PC-9 (cell line): Measurements from ENCODE around the gene JUND. TPM values are rescaled to one million over a fixed set of nuclear protein-coding genes. Genes with fewer than 3 reads are reported as not detected.

ENCODE experiments used
- BruUV-seq: library from RNA; stranded (reverse); fragments of 400-500 nt; replicated peaks from 2 replicates; lab custom pipeline; 2021; lab: Mats Ljungman, UMichigan
- CTCF ChIA-PET: fragments of 300-600 bp; sonication (Branson Sonifier 250); formaldehyde crosslinking; loops from one replicate; lab custom pipeline; 2022; ENCODE audit warnings: antibody characterized with exemption; lab: Charles Lee
- POLR2A ChIA-PET: fragments of 300-600 bp; sonication (Branson Sonifier 250); formaldehyde crosslinking; loops from one replicate; lab custom pipeline; 2022; ENCODE audit warnings: antibody characterized with exemption; ENCODE audit not compliant: unreplicated experiment; lab: Charles Lee
- DNase-seq, 2 experiments: peaks; one replicate each; pipeline versions ENCODE4 v3.0.0 to v3.0.0-alpha.2; 2015 to 2022; ENCODE audit warnings: mixed read lengths in 1 of 2
- H2AFZ ChIP-seq: fragments of 200-600 bp; sonication (generic); 2 replicates; pipeline ENCODE4 v1.8.1; 2017; ENCODE audit warnings: antibody characterized with exemption
- H3F3A ChIP-seq: fragments of 200-600 bp; sonication (generic); 2 replicates; pipeline ENCODE4 v1.8.1; 2017; ENCODE audit warnings: antibody characterized with exemption, mild to moderate bottlenecking, low read depth; ENCODE audit not compliant: insufficient read depth
- H3K27ac ChIP-seq: fragments of 200-600 bp; sonication (generic); 2 replicates; pipeline ENCODE4 v1.6.1; 2016; ENCODE audit warnings: mixed run types
- H3K27me3 ChIP-seq: fragments of 200-600 bp; sonication (generic); 2 replicates; pipeline ENCODE4 v1.6.1; 2016; ENCODE audit warnings: low read depth, mixed run types; ENCODE audit not compliant: insufficient read depth
- H3K36me3 ChIP-seq: fragments of 200-600 bp; sonication (generic); 2 replicates; pipeline ENCODE4 v1.6.1; 2016; ENCODE audit warnings: low read depth, mixed run types
- H3K4me1 ChIP-seq: fragments of 200-600 bp; sonication (generic); replicated peaks from 2 replicates; pipeline ENCODE4 v1.6.1; 2016; ENCODE audit warnings: mixed run types; ENCODE audit not compliant: insufficient read depth
- H3K4me2 ChIP-seq: fragments of 200-600 bp; sonication (generic); 2 replicates; pipeline ENCODE4 v1.6.1; 2017; ENCODE audit warnings: mixed run types
- H3K4me3 ChIP-seq: fragments of 200-600 bp; sonication (generic); 2 replicates; pipeline ENCODE4 v1.6.1; 2016; ENCODE audit warnings: mixed run types
- H3K79me2 ChIP-seq: fragments of 200-600 bp; sonication (generic); 2 replicates; pipeline ENCODE4 v1.6.1; 2017; ENCODE audit warnings: low read depth, mixed run types
- H3K9me2 ChIP-seq: fragments of 200-600 bp; sonication (generic); 2 replicates; pipeline ENCODE4 v1.8.1; 2017; ENCODE audit warnings: mild to moderate bottlenecking; ENCODE audit not compliant: insufficient read depth
- H3K9me3 ChIP-seq: fragments of 200-600 bp; sonication (generic); 2 replicates; pipeline ENCODE4 v1.8.1; 2016; ENCODE audit warnings: low read depth; ENCODE audit not compliant: insufficient read depth
- H4K20me1 ChIP-seq: fragments of 200-600 bp; sonication (generic); 2 replicates; pipeline ENCODE4 v1.8.1; 2017; ENCODE audit not compliant: insufficient read depth
- EZH2 ChIP-seq: fragments of 200-600 bp; sonication (generic); IDR thresholded peaks from 2 replicates; pipeline ENCODE4 v1.8.0; 2017; ENCODE audit warnings: antibody characterized with exemption, low read depth
- intact Hi-C: fragments of 100-400 bp; cut with micrococcal nuclease; formaldehyde crosslinking; loops from one replicate; pipeline ENCODE4 v1.10.0; 2022; ENCODE audit not compliant: unreplicated experiment
- total RNA-seq: library from RNA; stranded (reverse); gene quantifications from 2 replicates; pipeline ENCODE4 v1.2.3, GENCODE V29; 2021
- TF ChIP-seq, protein P1 (sequence below): fragments of 200-600 bp; sonication (generic); conservative IDR thresholded peaks from 2 replicates; pipeline ENCODE4 v1.6.1; 2017; ENCODE audit warnings: mixed run types, antibody characterized with exemption, mild to moderate bottlenecking, moderate library complexity

The JUND gene
- total RNA-seq, 1 experiment from 2014 or later = 115 TPM

GRCh38 chr19:18292810-18293641 is 11.6 kb upstream of the JUND start:
- ChIA-PET CTCF (interaction anchor here (0.5 to 1.3 kb wide), 4 partner anchors 12 to 77 kb away, joined by 3 to 12 read pairs (median 6); no protein-coding TSS in a partner anchor), POLR2A (interaction anchor here (0.6 to 1.6 kb wide), 8 partner anchors 8 to 250 kb away, joined by 8 to 36 read pairs (median 19); partner anchors contain the start of gene JUND)
- H3K27ac ChIP-seq = peak overlapping the region; percentile 58

DNA sequence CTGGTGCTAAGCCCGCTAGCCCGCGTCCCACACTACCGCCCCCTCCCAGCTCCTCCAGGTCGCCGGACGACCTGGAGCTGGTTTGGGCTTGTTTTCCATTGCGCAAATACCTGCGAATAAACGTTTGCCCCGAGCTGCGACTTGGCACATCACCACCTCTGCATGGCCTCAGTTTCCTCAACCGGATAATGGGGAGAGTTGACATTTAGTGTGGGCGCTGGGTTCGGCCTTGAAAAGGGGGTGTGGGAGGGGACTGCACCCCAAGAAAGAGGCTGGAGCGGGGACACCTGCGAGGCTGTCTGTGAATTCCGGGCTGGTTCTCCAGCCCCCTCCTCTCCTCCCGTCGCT is 11.0 kb upstream of the JUND start:
- H3K4me1 ChIP-seq = peaks cover 13% of the 10 kb centered on the region
- no peaks in the 10 kb centered on the region for H3K27me3 ChIP-seq
- no peaks in the 10 kb centered on the region for H3K79me2 ChIP-seq
- no peaks in the 10 kb centered on the region for H3K9me3 ChIP-seq
- H3K9me2 ChIP-seq = no peaks in the 10 kb centered on the region
- no TSS peak for BruUV-seq
- peak overlapping the region; percentile 58 for H3K27ac ChIP-seq
- no peaks in the 10 kb centered on the region for H3K36me3 ChIP-seq
- peak overlapping the region; percentile 62 for H3K4me3 ChIP-seq
- TF ChIP-seq, protein P1, sequence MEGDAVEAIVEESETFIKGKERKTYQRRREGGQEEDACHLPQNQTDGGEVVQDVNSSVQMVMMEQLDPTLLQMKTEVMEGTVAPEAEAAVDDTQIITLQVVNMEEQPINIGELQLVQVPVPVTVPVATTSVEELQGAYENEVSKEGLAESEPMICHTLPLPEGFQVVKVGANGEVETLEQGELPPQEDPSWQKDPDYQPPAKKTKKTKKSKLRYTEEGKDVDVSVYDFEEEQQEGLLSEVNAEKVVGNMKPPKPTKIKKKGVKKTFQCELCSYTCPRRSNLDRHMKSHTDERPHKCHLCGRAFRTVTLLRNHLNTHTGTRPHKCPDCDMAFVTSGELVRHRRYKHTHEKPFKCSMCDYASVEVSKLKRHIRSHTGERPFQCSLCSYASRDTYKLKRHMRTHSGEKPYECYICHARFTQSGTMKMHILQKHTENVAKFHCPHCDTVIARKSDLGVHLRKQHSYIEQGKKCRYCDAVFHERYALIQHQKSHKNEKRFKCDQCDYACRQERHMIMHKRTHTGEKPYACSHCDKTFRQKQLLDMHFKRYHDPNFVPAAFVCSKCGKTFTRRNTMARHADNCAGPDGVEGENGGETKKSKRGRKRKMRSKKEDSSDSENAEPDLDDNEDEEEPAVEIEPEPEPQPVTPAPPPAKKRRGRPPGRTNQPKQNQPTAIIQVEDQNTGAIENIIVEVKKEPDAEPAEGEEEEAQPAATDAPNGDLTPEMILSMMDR = no peak
- no peak for TF ChIP-seq EZH2
- DNase-seq = peak; percentile 20 to 51
- no peaks in the 10 kb centered on the region for H4K20me1 ChIP-seq
- ChIA-PET POLR2A (interaction anchor here (0.6 to 1.6 kb wide), 6 partner anchors 9 to 39 kb away, joined by 8 to 36 read pairs (median 30); partner anchors contain the start of gene JUND), CTCF (interaction anchor here (0.7 to 1.3 kb wide), 3 partner anchors 13 to 36 kb away, joined by 3 to 12 read pairs (median 4); no protein-coding TSS in a partner anchor)
- intact Hi-C loops = loop anchor here (1.0 kb wide), 1 partner anchor 10 kb away; no protein-coding TSS in a partner anchor
- H3F3A ChIP-seq = peaks cover 42% of the 10 kb centered on the region
- H2AFZ ChIP-seq = peak overlapping the region; percentile 91
- H3K4me2 ChIP-seq = peak overlapping the region; percentile 91

More at GRCh38 chr19:18292810-18293641, 11.6 kb upstream of the JUND start:
- intact Hi-C loops = loop anchor here (1.0 kb wide), 1 partner anchor 11 kb away; no protein-coding TSS in a partner anchor
- Histone ChIP-seq H3K79me2 (no peaks in the 10 kb centered on the region), H3K9me3 (no peaks in the 10 kb centered on the region), H3K4me3 (peak overlapping the region; percentile 62), H3K4me1 (peaks cover 13% of the 10 kb centered on the region), H3K9me2 (no peaks in the 10 kb centered on the region), H3K27me3 (no peaks in the 10 kb centered on the region), H2AFZ (peak overlapping the region; percentile 91), H3F3A (peaks cover 39% of the 10 kb centered on the region), H3K4me2 (peak overlapping the region; percentile 91), H4K20me1 (no peaks in the 10 kb centered on the region), H3K36me3 (no peaks in the 10 kb centered on the region)
- TF ChIP-seq, protein P1 = no peak
- TF ChIP-seq EZH2 = no peak
- BruUV-seq = no TSS peak
- DNase-seq = peak; percentile 64 to 67

GRCh38 chr19:18291590-18292461 is 10.4 kb upstream of the JUND start:
- Histone ChIP-seq H3F3A (peaks cover 44% of the 10 kb centered on the region), H2AFZ (peak overlapping the region; percentile 91), H3K4me3 (peak overlapping the region; percentile 62), H3K27ac (peak overlapping the region; percentile 58), H4K20me1 (no peaks in the 10 kb centered on the region), H3K9me2 (no peaks in the 10 kb centered on the region), H3K9me3 (no peaks in the 10 kb centered on the region), H3K27me3 (no peaks in the 10 kb centered on the region), H3K4me2 (peak overlapping the region; percentile 91), H3K4me1 (peaks cover 13% of the 10 kb centered on the region), H3K36me3 (no peaks in the 10 kb centered on the region), H3K79me2 (no peaks in the 10 kb centered on the region)
- DNase-seq = peak; percentile 52 to 69
- intact Hi-C loops = loop anchor here (1.0 kb wide), 1 partner anchor 10 kb away; no protein-coding TSS in a partner anchor
- no peak for TF ChIP-seq EZH2
- TF ChIP-seq, protein P1 = no peak
- ChIA-PET CTCF (interaction anchor here (0.6 to 1.3 kb wide), 4 partner anchors 12 to 100 kb away, joined by 3 to 12 read pairs (median 4); no protein-coding TSS in a partner anchor), POLR2A (interaction anchor here (1.1 to 1.6 kb wide), 4 partner anchors 10 to 13 kb away, joined by 8 to 36 read pairs (median 30); partner anchors contain the start of gene JUND)
- TSS peak; percentile 96 for BruUV-seq
